ENCODE measurements around the gene MUS81.
"Not testable (repeated sequence)": the region's sequence is repeated elsewhere in the genome, so short reads cannot be mapped to it uniquely, and the experiment has no call there.

MUS81 gene

DNA sequence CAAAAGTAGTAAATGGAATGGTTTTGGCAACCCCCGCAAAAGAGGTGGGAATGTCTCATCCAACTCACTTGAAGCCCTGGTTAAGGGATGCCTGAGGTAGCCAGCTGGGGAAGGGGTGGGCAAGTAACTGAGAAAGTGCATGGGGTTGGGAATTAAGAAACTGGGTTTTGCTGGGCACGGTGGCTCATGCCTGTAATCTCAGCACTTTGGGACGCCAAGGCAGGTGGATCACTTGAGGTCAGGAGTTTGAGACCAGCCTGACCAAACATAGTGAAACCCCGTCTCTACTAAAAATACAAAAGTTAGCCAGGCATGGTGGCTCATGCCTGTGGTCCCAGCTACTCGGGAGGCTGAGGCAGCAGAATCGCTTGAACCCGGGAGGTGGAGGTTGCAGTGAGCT lies 11.5 kb upstream of the MUS81 start:
- not testable (repeated sequence) for DNase-seq

DNA sequence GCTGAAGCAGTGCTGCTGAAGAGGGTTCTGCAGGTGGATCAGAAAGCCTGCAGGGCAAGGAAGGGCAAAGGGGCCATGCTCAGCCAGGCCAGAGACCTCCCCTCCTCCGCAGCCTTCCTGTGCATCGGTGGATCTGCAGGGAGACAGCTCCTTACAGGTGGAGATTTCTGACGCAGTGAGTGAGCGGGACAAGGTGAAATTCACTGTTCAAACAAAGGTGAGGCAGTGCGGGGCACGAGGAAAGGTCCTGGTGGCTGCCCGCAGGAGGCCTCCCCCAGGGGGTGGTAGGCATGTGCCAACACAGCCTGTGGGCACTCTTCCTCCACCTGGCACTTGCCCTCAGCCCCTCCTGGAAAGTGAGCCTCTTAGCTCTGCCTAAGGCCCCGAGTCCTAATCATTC lies 10.9 kb upstream of the MUS81 start:
- no peak for DNase-seq

DNA sequence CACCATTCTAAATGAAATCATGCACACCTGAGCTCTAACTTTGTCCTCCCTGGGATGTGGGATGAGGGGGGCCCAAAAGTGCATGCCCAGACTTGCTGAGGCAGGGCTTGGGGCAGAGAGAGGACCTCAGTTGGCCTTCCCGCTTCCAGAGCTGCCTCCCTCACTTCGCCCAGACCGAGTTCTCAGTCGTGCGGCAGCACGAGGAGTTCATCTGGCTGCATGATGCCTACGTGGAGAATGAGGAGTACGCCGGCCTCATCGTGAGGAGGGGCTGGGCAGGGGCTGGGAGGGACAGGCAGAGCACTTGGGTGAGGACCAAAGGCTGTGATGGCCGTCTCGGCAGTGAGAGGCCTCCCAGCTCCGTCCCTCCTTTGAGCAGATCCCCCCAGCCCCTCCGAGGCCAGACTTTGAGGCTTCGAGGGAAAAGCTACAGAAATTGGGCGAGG lies 10.4 kb upstream of the MUS81 start:
- no peak for DNase-seq

DNA sequence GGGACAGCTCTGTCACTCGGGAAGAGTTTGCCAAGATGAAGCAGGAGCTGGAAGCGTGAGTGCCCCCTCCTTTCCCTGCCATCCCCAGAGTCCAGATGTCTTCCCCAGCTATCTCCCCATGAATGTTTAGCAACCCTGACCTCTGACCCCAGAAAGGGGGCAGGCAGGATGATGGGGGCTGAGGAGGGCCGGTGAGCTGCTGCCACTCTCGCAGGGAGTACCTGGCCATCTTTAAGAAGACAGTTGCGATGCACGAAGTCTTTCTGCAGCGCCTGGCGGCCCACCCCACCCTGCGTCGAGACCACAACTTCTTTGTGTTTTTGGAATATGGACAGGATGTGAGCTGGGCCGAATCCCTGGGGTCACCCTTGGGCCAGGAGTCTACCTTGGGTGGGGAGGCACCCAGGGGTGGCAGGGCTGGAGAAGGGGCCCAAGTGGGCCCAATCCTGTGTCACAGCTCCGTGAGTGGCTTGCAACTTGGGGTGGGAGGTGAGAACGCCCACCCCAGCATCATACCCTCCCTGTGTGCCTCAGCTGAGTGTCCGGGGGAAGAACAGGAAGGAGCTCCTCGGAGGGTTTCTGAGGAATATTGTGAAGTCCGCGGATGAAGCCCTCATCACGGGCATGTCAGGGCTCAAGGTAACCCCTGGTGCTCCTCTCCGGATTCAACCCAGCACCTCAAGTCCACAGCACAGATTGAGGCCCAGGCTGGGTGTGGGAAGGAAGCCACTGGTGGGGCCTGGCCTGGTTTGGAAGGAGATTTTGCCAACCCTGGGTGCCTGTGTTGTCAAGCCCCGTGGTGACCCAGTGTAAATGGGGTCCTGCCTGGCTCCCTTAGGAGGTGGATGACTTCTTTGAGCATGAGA lies 9.8 kb upstream of the MUS81 start:
- DNase-seq: no peak

DNA sequence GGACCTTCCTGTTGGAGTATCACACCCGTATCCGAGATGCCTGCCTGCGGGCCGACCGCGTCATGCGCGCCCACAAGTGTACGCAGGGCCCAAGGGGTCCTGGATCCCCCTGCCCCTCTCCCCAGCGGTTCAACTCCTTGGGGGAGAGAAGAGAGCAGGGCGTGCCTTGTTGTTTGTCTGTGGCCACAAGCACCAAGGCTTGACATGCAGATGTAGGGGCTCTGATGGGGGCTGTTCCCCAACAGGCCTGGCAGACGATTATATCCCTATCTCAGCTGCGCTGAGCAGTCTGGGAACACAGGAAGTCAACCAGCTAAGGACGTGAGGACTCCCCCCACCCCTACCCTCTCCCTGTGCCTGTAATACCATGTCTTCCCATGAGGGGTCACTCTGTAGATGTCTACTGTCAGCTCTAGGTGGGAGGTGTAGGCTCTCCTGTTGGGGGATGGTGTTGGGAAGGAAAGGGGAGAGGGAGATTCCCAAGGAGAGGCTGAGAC lies 9.1 kb upstream of the MUS81 start:
- DNase-seq: no peak

DNA sequence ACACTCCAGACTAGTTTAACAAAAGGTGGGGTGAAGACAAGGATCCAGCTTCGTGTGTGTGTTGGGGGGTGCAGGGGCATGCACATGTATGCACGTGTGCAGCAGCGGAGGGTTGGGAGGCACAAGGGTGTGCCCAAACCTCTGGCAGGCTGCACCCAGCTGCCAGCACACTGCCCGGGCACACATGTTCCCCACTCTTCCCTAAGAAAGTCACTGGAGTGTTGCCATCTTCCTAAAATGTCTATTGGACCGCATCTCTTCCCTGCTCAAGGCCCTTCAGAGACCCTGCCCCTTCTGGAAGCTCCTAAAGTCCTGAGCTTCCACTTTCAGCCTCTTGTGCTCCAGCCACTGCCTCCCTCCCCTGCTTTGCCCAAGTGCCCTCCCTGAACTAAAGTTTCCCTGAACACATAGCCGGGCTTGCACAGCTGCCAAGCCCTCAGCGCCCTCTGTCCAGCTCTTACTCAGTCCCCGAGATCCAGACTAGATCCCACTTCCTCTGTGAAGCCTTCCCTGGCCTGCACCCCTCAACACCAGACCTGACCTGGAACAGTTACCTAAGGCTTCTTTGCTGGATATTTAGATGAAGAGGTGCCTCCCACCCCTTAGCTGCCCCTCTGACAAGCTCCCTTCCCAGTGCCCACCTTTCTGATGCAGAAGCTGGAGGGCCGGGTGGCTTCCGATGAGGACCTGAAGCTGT lies 8.3 kb upstream of the MUS81 start:
- DNase-seq: no peak

DNA sequence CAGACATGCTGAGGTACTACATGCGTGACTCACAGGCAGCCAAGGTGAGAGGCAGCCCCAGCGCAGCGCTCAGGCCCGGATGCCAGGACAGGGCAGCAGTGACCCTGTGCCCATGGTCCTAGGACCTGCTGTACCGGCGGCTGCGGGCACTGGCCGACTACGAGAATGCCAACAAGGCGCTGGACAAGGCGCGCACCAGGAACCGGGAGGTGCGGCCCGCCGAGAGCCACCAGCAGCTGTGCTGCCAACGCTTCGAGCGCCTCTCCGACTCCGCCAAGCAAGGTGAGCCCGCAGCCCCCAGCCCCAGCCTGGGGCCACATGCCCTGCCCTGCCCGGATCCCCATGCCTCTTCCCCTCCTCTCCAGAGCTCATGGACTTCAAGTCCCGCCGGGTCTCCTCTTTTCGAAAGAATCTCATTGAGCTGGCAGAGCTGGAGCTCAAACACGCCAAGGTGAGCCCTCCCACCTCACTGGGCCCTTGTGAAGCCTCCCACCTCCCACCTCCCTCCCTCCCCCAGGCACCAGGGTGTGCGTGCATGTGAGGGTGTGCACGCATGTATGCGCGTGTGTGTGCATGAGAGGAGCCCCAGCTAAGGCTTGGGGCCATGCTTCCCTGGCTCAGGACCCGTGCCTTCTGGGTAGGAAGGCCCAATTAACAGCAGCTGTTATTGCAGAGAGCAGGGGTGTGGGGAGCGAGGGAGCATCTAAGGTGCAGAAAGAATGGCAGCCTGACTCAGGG lies 7.6 kb upstream of the MUS81 start:
- DNase-seq: no peak

DNA sequence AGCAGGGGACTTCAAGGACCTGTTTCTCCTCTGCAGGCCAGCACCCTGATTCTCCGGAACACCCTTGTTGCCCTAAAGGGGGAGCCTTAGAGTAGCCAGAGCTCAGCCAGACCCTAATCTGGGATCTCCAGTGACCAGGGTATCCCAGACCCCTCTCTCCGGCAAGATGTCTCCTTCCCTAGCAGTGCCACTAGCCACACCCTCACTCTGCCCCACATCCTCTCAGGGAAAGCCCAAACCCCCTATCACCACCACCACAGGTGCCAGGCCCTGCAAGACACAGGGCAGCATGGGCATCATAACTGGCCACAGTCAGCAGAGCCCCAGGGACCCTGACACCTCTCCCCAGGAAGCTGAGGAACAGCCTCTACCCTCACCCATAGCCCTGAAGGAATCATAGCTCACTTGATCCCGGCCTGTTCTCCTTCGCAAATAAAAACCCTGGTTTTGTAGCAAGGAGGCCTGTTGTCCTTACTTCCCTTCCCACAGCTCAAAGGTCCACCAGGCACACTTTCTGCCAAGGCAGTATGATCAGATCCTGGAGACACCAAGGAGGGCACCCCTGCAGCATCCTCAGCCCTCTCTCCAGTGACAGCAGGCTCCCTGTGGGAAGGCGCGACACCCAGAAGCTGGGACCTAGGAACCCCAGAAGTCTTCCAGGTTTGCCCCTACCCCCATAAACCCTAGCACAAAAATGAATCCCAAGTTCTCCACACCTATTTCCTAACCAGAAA lies 6.8 kb upstream of the MUS81 start:
- DNase-seq: no peak

DNA sequence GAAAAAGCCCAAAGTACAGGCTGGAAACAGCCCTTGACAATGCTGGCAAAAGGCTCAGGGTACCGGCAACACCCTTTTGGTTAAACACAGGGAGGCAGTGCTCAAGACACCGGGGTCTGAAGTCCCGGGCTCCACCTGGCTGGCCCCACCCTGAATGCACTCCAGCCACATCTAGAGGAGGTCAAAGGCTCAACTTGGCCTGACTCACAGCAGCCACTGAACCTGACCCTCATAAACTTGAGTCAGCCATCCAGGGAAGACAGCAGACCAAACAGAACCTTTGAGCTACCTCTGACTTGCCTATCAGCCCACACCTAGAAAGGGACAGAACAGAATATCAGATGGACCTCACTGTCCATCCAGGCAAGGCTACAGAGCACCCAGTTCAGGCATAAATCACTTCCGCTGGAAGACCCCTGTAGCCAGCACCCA lies 6.1 kb upstream of the MUS81 start:
- no peak for DNase-seq

DNA sequence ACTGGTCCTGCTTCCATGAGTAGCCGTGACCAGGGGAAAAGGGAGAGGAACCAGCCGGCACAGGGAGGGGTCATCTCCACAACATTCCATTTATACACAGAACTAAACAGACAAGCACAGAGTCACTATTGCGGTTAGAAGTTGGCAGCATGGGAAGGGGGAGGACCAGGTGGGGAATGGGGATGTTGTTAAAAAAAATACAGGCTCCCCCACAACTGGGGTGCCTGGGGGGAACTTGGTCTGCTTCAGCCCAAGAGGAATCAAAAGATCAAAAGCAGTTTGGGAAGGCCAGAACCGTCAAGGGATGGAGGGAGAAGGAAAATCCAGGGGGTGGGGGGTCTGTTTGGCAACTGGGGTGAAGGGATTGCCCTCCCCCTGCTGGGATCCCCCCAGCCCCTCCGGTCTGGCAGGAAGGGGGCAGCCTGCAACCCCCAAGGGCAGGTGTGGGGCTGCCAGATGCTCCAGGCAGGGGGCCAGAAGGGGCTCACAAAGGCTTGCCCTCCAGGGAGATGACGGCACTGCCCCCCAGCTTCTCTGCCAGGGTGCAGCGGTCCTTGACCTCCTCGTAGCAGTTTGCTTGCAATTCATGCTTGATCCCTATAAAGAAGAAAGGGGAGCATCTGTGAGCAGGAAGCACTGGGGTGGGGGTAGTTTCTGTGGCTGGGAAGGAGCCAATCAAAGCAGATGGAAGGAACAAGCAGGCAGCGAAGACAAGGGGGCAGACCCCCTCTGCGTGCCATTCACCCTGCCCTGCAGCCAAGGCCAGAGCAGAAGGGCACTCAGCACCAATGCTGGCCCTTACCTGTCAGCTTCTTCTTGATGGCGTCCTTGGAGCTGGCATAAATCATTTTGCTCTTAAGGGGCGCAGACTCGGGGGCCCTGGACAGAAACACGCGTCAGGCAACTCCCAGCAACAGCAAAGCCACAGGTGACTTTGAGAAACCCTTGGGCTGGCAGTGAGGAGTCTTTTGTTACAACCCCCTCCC lies 5.1 kb upstream of the MUS81 start:
- DNase-seq: no peak

DNA sequence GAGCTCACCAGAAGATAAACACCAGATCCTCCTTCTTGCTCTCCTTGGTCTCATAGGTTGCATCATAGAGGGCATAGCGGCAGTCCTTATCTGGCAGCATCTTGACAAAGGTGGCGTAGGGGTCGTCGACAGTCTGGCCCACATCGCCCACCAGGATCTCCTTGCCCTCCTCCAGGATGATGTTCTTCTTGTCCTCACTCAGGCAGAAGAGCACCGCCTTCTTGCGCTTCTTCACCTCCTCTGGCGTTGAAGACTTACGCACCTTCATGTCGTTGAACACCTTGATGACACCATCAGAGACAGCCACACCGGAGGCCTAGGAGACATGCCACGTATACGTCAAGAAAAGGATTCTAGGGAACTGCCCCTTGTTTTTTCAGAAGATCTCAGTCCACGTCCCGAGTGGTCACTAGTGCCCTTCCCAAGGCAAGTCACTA lies 4.3 kb upstream of the MUS81 start:
- no peak for DNase-seq

DNA sequence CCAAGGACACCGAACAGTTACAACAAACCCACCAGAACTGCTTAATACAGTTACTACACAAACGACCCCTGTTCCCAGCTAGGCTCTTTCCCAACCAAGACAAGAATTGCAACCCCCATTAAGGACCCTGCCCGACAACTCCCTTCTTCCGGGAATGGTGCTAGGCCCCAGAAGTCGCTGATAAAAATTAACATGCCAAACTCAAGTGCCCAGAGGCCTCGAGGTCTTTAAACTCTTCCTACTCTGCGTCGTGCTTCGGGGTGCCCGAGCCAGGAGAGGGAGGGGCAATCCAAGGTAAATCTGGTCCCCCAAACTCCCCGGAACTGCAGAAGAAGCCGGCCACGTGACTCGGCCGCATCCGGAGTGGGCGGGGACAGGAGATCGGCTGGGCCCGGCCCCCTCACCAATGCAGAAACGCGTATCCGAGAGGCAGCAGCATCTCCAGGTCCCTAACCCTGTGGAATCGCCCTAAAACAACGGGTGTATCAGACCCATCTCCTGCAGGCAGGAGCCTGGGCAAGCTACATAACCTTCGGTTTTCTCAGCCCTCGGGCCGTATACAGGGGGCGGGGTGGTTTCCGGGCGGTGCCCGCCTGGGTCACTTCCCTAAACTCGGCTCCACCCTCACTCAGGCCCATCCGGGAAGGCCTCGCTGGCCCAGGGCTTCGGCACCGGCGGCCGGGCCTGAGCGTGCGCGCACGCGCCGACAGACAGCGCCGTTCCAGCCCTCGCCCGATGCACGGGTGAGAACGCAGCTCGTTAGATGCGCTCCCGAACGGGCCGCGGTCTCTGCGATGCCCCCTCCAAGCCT lies 3.3 kb upstream of the MUS81 start:
- peak; percentile 69 for DNase-seq

DNA sequence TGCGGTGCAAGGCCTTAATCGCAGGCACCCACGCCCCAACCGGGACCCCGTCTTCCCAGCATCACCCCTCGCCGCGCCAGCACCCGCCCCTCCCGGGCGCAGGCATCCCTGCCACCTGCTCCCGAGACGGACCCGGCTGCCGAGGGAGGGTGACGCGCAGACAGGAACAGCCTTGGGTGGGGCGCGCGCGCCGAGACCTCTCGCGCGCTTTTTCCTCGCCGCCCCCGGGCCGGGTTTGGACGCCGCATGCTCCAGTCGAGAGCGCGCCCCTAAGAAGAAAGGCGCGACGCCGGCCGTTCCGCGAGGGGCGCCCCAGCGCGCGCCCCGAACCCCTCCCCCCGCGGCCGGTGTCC lies 2.8 kb upstream of the MUS81 start:
- DNase-seq: peak; percentile 53

DNA sequence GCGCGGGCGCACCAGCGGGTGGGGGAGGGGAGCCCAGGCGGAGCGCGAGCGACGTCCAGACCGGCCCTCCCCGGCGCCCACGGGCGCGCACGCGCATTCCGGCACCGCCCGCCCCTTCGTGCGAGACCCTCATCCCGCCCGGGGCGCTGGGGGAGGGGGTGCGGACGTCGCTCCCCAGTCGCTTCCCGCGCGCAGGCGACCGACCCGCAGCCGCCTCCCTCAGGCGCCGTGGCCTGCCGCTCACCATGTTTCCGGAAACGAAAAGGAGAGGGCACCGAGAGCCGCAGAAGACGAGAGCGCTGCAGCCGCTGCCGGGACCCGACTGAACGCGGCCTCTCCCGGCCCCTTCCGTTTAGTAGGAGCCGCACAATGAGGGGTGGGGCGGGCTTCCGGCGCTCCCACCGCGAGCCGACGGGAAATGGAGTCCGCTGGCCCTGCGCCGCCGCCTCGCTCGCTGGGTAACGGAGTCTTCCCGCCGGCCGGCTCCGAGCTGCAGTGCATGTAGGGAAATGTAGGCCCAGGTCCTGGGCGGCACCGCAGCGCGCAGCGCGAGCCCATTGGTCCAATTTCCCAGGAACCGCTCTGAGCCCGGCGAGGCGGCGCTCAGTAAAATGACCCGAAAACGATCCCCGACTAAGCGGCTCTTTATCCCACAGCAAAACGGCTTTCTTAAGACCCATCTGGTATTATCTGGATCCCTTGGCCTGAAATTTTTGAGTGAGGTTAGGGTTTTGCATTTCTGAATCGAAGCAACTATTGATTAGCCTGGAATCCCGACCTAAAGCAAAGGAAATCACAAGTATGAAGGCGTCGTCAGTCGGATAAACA lies 2.2 kb upstream of the MUS81 start, which contains the start of gene CFL1:
CFL1 (minus strand) TSS at position 328 of the 828 bp plus-strand sequence; CDS start at position 247, 81 bp downstream.
- peak; percentile 97 for DNase-seq

DNA sequence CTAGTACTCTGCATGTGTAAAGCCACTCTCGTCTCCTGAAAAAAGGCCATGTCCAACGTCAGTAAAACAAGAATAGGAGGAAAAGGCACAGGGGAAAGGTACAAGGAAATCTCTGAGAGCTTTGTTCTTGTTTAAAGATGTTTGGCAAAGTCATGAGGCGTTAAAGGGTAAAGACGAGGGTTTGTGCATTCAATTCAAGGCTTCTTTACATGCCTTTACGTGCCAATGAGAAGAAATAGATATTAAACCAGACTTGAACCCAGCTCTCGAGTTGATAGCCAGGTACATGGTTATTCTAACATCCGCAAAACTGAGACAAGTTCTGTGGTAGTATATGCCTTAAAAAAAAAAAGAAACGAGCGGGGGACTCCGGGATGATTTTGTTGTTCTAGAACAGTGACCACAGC lies 1.5 kb upstream of the MUS81 start:
- DNase-seq: no peak

DNA sequence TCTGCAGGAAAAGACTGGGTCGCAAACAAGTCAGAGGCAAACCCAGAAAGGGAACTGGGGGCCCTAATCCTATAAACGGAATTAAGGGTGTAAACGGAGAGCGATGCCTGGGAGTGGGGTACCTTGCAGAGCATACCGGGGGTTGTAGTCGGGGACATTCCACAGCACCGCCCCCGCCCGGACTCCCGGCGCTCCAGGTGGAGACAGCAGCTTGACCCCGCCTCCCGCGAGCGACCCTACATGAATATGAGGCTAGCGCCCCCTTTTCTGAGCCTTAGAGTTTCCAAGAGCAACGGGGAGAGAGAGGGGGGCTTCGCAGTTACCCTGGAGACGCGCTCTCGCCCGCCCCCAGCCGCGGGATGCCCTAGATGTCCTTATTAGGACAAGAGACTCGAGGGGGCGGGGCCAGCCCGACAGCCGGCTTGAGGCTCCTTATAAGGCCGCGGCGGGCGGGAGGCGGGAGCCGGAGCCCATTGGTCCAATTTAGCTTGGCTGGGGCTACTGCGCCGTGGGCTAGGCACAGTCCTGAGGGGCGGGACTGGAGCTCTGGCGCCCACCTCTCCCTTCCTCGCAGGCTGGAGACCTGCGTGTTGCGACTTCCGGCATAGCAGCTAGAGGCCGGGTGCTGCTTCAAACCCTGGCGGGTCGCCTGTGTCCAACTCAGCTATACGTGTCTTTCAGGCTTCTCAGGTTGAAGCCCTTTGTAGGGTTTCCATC lies 980 bp upstream of the MUS81 start:
- peak; percentile 95 for DNase-seq

DNA sequence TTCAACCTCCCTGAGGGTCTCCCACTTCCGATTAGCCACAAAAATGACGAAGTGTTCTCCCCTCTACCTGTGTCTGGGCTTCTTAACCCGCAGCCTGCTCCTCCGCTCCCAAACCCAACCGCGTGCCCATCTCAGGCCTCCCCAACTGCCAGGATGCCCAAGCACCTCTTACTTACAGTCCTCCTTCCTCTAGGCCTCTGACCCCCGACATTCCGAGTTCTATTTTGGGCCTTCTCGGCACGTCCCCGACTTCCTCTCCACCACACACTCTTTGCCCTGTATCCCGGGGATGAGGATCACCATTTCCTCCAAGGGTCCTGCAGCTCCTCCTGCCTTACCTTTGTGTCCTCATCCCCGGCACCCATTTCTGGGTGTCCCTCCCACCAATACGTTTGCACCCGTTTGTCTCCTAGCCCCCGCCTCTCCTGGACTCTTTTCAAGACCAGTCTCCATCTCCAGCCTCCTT lies 388 bp upstream of the MUS81 start:
- no peak for DNase-seq

DNA sequence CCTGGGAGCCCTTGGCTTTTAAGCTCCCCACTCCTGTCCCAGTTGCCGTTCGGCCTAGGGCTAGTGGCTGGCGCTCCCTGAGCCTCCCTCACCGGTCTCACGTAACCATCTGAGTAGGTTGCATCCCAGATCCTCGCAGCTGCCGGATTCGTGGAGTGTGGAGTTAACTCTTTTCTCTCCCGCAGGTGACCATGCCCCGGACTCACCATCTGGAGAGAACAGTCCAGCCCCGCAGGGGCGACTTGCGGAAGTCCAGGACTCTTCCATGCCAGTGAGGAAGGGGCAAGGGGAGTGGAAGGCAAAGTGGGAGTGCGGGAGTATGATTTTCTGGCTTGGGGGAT lies 902 bp downstream of the MUS81 start:
- DNase-seq: no peak

All from activated CD4-positive, alpha-beta T cell treated with anti-CD3 and anti-CD28 coated beads for 1 hour (primary cell).